Stimulated activated CD8-positive, alpha-beta memory T cell treated with anti-CD3 and anti-CD28 coated beads, Interleukin-2, amount 100 ng/mL, for 1 hour (primary cell): ENCODE measurements around the gene CCDC154.

ENCODE experiments used
- DNase-seq, 2 donors: peaks; one replicate each; pipeline ENCODE4 v3.0.0-alpha.2; 2020; ENCODE audit warnings: low read depth in 2 of 2

CCDC154 gene

GRCh38 chr16:1393613-1394176 lies 50.7 kb downstream of the CCDC154 start:
- no peak for DNase-seq

GRCh38 chr16:1392826-1393225 lies 51.5 kb downstream of the CCDC154 start:
- no peak for DNase-seq

GRCh38 chr16:1390239-1390779 lies 54.0 kb downstream of the CCDC154 start:
- no peak for DNase-seq

GRCh38 chr16:1389762-1390161 lies 54.6 kb downstream of the CCDC154 start:
- no peak for DNase-seq

- DNase-seq, result no peak
Observed at GRCh38 chr16:1387331-1387730, 57.0 kb downstream of the CCDC154 start.

GRCh38 chr16:1385232-1385631 lies 59.1 kb downstream of the CCDC154 start:
- no peak for DNase-seq
